ENCODE results near the gene SCGB2B2. TPM values are rescaled to one million over a fixed set of nuclear protein-coding genes. Genes with fewer than 3 reads are reported as not detected.
"Not testable (repeated sequence)": the region's sequence is repeated elsewhere in the genome, so short reads cannot be mapped to it uniquely, and the experiment has no call there.

The SCGB2B2 gene
- polyA plus RNA-seq, 2 of the 4 experiments (the other 2 are of a cell fraction): 0.21 to 0.26 TPM

DNA sequence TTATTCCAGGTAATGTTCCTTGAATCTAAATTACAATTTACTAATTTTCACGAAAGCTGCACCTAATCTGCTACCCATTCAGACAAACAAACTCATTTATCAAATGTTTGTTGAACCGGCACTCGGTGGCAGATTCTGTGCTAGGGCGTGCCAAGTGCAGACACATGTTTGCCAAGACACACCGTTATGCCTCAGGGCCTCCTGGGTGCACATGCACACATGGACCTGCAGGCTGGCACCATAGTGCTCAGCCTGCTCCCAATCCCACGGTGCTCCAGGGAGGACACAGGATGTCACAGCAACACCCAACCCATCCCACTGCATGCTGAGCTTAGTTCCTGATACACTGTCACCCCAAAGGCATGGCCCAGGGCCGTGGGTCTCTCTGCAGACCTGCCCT, 7.7 kb downstream of the SCGB2B2 start:
- Histone ChIP-seq H3K4me2 (no peak overlapping the region), H3K27ac (no peak overlapping the region), H3K4me3 (no peak overlapping the region), H3K9me3 (peaks cover 27% of the 10 kb centered on the region), H3K4me1 (peaks cover 5% of the 10 kb centered on the region; the same call in 1 of the 3 replicates)
- FAIRE-seq (peak; percentile 76), DNase-seq (ENCODE audit: low read depth in 1 of 2, low spot score in 1 of 2) (no peak), ATAC-seq (no peak)
- WGBS (ENCODE audit: missing lambda C conversion rate): 66% methylated on average over 6 of the region's 7 CpGs
- ChIA-PET POLR2A (no interaction called here), CTCF (interaction anchor here (0.7 kb wide), 1 partner anchor 55 kb away, joined by 3 read pairs; no protein-coding TSS in a partner anchor)
- TF ChIP-seq, protein P1, sequence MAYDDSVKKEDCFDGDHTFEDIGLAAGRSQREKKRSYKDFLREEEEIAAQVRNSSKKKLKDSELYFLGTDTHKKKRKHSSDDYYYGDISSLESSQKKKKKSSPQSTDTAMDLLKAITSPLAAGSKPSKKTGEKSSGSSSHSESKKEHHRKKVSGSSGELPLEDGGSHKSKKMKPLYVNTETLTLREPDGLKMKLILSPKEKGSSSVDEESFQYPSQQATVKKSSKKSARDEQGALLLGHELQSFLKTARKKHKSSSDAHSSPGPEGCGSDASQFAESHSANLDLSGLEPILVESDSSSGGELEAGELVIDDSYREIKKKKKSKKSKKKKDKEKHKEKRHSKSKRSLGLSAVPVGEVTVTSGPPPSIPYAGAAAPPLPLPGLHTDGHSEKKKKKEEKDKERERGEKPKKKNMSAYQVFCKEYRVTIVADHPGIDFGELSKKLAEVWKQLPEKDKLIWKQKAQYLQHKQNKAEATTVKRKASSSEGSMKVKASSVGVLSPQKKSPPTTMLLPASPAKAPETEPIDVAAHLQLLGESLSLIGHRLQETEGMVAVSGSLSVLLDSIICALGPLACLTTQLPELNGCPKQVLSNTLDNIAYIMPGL (CRISPR knock-in tag; IDR thresholded peaks at IDR 0.05; ENCODE audit: borderline replicate concordance): no peak
- no peak for TF ChIP-seq CHD4 (IDR thresholded peaks at IDR 0.05; ENCODE audit: borderline replicate concordance)
- no peak for TF ChIP-seq HOXA7 (CRISPR knock-in tag; IDR thresholded peaks at IDR 0.05)
- no peak for TF ChIP-seq HOXB5 (CRISPR knock-in tag; IDR thresholded peaks at IDR 0.05)
- TF ChIP-seq TFCP2L1 (CRISPR knock-in tag; IDR thresholded peaks at IDR 0.05): no peak
- no peak for TF ChIP-seq PHF8 (IDR thresholded peaks at IDR 0.05; ENCODE audit: borderline replicate concordance, low read depth)
- no peak for TF ChIP-seq NFE2L2 (conservative IDR thresholded peaks at IDR 0.05; ENCODE audit: low read length)
- TF ChIP-seq, protein P2, sequence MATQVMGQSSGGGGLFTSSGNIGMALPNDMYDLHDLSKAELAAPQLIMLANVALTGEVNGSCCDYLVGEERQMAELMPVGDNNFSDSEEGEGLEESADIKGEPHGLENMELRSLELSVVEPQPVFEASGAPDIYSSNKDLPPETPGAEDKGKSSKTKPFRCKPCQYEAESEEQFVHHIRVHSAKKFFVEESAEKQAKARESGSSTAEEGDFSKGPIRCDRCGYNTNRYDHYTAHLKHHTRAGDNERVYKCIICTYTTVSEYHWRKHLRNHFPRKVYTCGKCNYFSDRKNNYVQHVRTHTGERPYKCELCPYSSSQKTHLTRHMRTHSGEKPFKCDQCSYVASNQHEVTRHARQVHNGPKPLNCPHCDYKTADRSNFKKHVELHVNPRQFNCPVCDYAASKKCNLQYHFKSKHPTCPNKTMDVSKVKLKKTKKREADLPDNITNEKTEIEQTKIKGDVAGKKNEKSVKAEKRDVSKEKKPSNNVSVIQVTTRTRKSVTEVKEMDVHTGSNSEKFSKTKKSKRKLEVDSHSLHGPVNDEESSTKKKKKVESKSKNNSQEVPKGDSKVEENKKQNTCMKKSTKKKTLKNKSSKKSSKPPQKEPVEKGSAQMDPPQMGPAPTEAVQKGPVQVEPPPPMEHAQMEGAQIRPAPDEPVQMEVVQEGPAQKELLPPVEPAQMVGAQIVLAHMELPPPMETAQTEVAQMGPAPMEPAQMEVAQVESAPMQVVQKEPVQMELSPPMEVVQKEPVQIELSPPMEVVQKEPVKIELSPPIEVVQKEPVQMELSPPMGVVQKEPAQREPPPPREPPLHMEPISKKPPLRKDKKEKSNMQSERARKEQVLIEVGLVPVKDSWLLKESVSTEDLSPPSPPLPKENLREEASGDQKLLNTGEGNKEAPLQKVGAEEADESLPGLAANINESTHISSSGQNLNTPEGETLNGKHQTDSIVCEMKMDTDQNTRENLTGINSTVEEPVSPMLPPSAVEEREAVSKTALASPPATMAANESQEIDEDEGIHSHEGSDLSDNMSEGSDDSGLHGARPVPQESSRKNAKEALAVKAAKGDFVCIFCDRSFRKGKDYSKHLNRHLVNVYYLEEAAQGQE (IDR thresholded peaks at IDR 0.05): no peak
- no peak for TF ChIP-seq MAZ (IDR thresholded peaks at IDR 0.05; ENCODE audit: borderline replicate concordance, low read depth, low read length)
- no peak for TF ChIP-seq RARB (CRISPR knock-in tag; IDR thresholded peaks at IDR 0.05)
- TF ChIP-seq NR3C1 (IDR thresholded peaks at IDR 0.05): no peak
- TF ChIP-seq ZC3H11A (IDR thresholded peaks at IDR 0.05): no peak
- TF ChIP-seq CBX2 (IDR thresholded peaks at IDR 0.05; ENCODE audit: borderline replicate concordance, low read depth): no peak
- TF ChIP-seq RCOR1 (IDR thresholded peaks at IDR 0.05; ENCODE audit: low read depth, low read length): no peak

DNA sequence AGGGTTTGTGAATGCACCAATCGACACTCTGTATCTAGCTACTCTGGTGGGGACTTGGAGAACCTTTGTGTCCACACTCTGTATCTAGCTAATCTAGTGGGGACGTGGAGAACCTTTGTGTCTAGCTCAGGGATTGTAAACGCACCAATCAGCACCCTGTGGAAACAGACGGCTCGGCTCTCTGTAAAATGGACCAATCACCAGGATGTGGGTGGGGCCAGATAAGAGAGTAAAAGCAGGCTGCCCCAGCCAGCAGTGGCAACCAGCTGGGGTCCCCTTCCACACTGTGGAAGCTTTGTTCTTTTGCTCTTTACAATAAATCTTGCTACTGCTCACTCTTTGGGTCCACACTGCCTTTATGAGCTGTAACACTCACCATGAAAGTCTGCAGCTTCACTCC, 8.3 kb downstream of the SCGB2B2 start:
- H3K4me3 ChIP-seq; H3K27ac ChIP-seq; POLR2A ChIA-PET; DNase-seq (ENCODE audit: low read depth in 1 of 2, low spot score in 1 of 2); CTCF ChIA-PET; H3K4me1 ChIP-seq; ATAC-seq; H3K4me2 ChIP-seq; FAIRE-seq: not testable (repeated sequence)
- 72% methylated on average over 5 of the region's 5 CpGs for WGBS (ENCODE audit: missing lambda C conversion rate)
- peaks cover 21% of the 10 kb centered on the region for H3K9me3 ChIP-seq

DNA sequence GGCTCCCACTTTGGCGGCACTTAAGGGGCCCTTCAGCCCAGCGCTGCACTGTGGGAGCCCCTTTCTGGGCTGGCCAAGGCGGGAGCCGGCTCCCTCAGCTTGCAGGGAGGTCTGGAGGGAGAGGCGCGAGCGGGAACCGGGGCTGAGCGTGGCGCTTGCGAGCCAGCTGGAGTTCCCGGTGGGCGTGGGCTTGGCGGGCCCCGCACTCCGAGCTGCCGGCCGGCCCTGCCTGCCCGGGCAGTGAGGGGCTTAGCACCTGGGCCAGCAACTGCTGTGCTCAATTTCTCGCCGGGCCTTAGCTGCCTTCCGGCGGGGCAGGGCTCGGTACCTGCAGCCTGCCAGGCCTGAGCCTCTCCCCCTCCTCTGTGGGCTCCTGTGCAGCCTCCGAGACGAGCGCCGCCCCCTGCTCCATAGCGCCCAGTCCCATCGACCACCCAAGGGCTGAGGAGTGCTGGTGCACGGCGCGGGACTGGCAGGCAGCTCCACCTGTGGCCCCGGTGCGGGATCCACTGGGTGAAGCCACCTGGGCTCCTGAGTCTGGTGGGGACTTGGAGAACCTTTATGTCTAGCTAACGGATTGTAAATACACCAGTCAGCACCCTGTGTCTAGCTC, 8.8 kb downstream of the SCGB2B2 start:
- not testable (repeated sequence) for H3K4me1 ChIP-seq

More for the DNA sequence above, 8.8 kb downstream of the SCGB2B2 start:
- H3K4me2 ChIP-seq; FAIRE-seq; H3K4me3 ChIP-seq; POLR2A ChIA-PET; CTCF ChIA-PET; DNase-seq (ENCODE audit: low read depth in 1 of 2, low spot score in 1 of 2); H3K27ac ChIP-seq; ATAC-seq: not testable (repeated sequence)
- peaks cover 16% of the 10 kb centered on the region; the same call in 2 of the 3 replicates for H3K9me3 ChIP-seq
- 93% methylated on average over 35 of the region's 36 CpGs for WGBS (ENCODE audit: missing lambda C conversion rate)
